IMR-90 (cell line): ENCODE data around the gene CIRBP.

Source experiments
- BHLHE40 ChIP-seq: fragments of 150-350 bp; IDR thresholded peaks from 2 replicates; pipeline ENCODE4 v1.6.1; 2016; ENCODE audit warnings: mild to moderate bottlenecking, low read depth, low read length
- CEBPB ChIP-seq: IDR thresholded peaks from 2 replicates; pipeline ENCODE4 v1.6.1; 2012; ENCODE audit warnings: low read depth, low read length, improper control_type of control experiment
- MAZ ChIP-seq: IDR thresholded peaks from 2 replicates; pipeline ENCODE4 v1.6.1; 2012; ENCODE audit warnings: low read depth, mild to moderate bottlenecking, low read length, improper control_type of control experiment, moderate library complexity, borderline replicate concordance
- MXI1 ChIP-seq: IDR thresholded peaks from 2 replicates; pipeline ENCODE4 v1.6.1; 2012; ENCODE audit warnings: low read depth, mild to moderate bottlenecking, low read length, moderate library complexity, borderline replicate concordance
- POLR2A ChIP-seq: IDR thresholded peaks from 2 replicates; pipeline ENCODE4 v1.6.1; 2012; ENCODE audit warnings: mild to moderate bottlenecking, low read depth, low read length
- RCOR1 ChIP-seq: IDR thresholded peaks from 2 replicates; pipeline ENCODE4 v1.6.1; 2012; ENCODE audit warnings: mild to moderate bottlenecking, low read length, improper control_type of control experiment; ENCODE audit not compliant: insufficient replicate concordance
- SMC3 ChIP-seq: fragments of 150-350 bp; IDR thresholded peaks from 2 replicates; pipeline ENCODE4 v1.6.1; 2016; ENCODE audit warnings: low read depth, mild to moderate bottlenecking, antibody characterized with exemption, low read length, moderate library complexity
- TF ChIP-seq, protein P1 (sequence below): conservative IDR thresholded peaks from 2 replicates; pipeline ENCODE4 v1.5.1; 2012; ENCODE audit warnings: mild to moderate bottlenecking, low read depth, low read length, improper control_type of control experiment
- TF ChIP-seq, protein P2 (sequence below): fragments of 150-350 bp; IDR thresholded peaks from 2 replicates; pipeline ENCODE4 v1.6.1; 2017; ENCODE audit warnings: mild to moderate bottlenecking, antibody characterized with exemption, low read length, low read depth
- TF ChIP-seq, protein P3 (sequence below): fragments of 150-350 bp; IDR thresholded peaks from 2 replicates; pipeline ENCODE4 v1.6.1; 2016; ENCODE audit warnings: low read depth, mild to moderate bottlenecking, low read length, moderate library complexity, borderline replicate concordance

DNA sequence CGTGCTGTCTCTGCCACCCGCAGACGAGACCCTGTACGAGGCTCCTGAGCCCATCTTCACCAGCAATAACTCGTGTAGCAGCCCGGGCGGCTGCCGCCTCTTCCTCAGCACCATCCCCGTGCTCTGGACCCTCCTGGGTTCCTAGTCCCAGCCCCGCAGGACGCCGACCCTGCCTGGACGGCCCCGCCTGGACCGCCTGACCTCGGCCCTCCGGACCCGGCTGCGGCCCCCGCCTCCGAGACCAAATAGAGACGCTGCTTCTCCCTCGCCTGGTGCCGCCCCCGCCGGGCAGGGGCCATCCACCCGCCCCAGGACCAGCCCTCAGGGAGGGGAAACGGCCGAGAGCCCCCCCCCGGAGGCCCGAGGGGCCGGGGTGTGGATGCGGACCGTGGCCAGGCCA lies 30.7 kb downstream of the CIRBP start:
- TF ChIP-seq, protein P1, sequence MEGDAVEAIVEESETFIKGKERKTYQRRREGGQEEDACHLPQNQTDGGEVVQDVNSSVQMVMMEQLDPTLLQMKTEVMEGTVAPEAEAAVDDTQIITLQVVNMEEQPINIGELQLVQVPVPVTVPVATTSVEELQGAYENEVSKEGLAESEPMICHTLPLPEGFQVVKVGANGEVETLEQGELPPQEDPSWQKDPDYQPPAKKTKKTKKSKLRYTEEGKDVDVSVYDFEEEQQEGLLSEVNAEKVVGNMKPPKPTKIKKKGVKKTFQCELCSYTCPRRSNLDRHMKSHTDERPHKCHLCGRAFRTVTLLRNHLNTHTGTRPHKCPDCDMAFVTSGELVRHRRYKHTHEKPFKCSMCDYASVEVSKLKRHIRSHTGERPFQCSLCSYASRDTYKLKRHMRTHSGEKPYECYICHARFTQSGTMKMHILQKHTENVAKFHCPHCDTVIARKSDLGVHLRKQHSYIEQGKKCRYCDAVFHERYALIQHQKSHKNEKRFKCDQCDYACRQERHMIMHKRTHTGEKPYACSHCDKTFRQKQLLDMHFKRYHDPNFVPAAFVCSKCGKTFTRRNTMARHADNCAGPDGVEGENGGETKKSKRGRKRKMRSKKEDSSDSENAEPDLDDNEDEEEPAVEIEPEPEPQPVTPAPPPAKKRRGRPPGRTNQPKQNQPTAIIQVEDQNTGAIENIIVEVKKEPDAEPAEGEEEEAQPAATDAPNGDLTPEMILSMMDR: no peak
- TF ChIP-seq MXI1 (no peak), CEBPB (no peak), POLR2A (no peak), RCOR1 (no peak), SMC3 (no peak), MAZ (no peak), BHLHE40 (no peak)
- TF ChIP-seq, protein P2, sequence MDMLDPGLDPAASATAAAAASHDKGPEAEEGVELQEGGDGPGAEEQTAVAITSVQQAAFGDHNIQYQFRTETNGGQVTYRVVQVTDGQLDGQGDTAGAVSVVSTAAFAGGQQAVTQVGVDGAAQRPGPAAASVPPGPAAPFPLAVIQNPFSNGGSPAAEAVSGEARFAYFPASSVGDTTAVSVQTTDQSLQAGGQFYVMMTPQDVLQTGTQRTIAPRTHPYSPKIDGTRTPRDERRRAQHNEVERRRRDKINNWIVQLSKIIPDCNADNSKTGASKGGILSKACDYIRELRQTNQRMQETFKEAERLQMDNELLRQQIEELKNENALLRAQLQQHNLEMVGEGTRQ: no peak
- TF ChIP-seq, protein P3, sequence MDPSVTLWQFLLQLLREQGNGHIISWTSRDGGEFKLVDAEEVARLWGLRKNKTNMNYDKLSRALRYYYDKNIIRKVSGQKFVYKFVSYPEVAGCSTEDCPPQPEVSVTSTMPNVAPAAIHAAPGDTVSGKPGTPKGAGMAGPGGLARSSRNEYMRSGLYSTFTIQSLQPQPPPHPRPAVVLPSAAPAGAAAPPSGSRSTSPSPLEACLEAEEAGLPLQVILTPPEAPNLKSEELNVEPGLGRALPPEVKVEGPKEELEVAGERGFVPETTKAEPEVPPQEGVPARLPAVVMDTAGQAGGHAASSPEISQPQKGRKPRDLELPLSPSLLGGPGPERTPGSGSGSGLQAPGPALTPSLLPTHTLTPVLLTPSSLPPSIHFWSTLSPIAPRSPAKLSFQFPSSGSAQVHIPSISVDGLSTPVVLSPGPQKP: no peak
